ENCODE results near the gene RAB40AL. TPM values are rescaled to one million over a fixed set of nuclear protein-coding genes. Genes with fewer than 3 reads are reported as not detected.

Gene RAB40AL
- total and polyA plus RNA-seq, 3 donors from 2014 or later: 3.8 to 4.3 TPM; not detected in 1

GRCh38 chrX:102979536-102979935 is 42.5 kb downstream of the RAB40AL start:
- intact Hi-C loops (cut with DNase I; ENCODE audit: low total_unique reads): no loop called here
- 95 to 100% methylated on average over 1 to 2 of the region's 2 CpGs for WGBS, 2 donors
- Histone ChIP-seq H3K27me3 (no peaks in the 10 kb centered on the region), H3K36me3 (ENCODE audit: low read depth, missing control alignments) (no peaks in the 10 kb centered on the region), H3K4me3 (no peak overlapping the region), H3K4me1 (no peaks in the 10 kb centered on the region), H3K9me3 (no peaks in the 10 kb centered on the region), H3K27ac (no peak overlapping the region)
- TF ChIP-seq POLR2A (IDR thresholded peaks at IDR 0.05) (no peak), CTCF (IDR thresholded peaks at IDR 0.05) (no peak)
- no peak for DNase-seq

- H3K36me3 ChIP-seq (ENCODE audit: low read depth, missing control alignments): no peaks in the 10 kb centered on the region
- TF ChIP-seq POLR2A (IDR thresholded peaks at IDR 0.05) (no peak), CTCF (IDR thresholded peaks at IDR 0.05) (no peak)
- no peaks in the 10 kb centered on the region for H3K27me3 ChIP-seq
- no peak overlapping the region for H3K27ac ChIP-seq
- no peak for DNase-seq
- no peaks in the 10 kb centered on the region for H3K9me3 ChIP-seq
- WGBS, 2 donors: 79 to 88% methylated on average over 2 of the region's 2 CpGs
- no peaks in the 10 kb centered on the region for H3K4me1 ChIP-seq
- intact Hi-C loops (cut with DNase I; ENCODE audit: low total_unique reads): no loop called here
- H3K4me3 ChIP-seq: no peak overlapping the region
Measured at GRCh38 chrX:102983205-102983604, 46.1 kb downstream of the RAB40AL start.

GRCh38 chrX:102985192-102985591 is 48.1 kb downstream of the RAB40AL start:
- intact Hi-C loops (cut with DNase I; ENCODE audit: low total_unique reads): no loop called here
- TF ChIP-seq CTCF (IDR thresholded peaks at IDR 0.05) (no peak), POLR2A (IDR thresholded peaks at IDR 0.05) (no peak)
- Histone ChIP-seq H3K27me3 (no peaks in the 10 kb centered on the region), H3K4me3 (no peak overlapping the region), H3K9me3 (no peaks in the 10 kb centered on the region), H3K27ac (no peak overlapping the region), H3K36me3 (ENCODE audit: low read depth, missing control alignments) (no peaks in the 10 kb centered on the region), H3K4me1 (no peaks in the 10 kb centered on the region)
- 73 to 89% methylated on average over 3 of the region's 3 CpGs for WGBS, 2 donors
- no peak for DNase-seq

Other genes starting within 250 kb of the RAB40AL start
- gene GPRASP2, start 224.8 kb upstream of the RAB40AL start, total RNA-seq: 10 to 100 TPM in 1 of 2 donors, 1 to 10 TPM in 1; 8.4 to 12.8 TPM
- gene GPRASP2, start 224.8 kb upstream of the RAB40AL start, polyA plus RNA-seq (ENCODE audit: insufficient read depth, low read depth, low replicate concordance): 11.9 TPM
- gene GPRASP3, start 216.5 kb upstream of the RAB40AL start, total RNA-seq: 1 to 10 TPM; 7.5 to 9.2 TPM
- gene GPRASP3, start 216.5 kb upstream of the RAB40AL start, polyA plus RNA-seq (ENCODE audit: insufficient read depth, low read depth, low replicate concordance): 4.9 TPM
- 100 to 1,000 TPM; 233 to 344 TPM for gene BEX1, start 126.9 kb downstream of the RAB40AL start, total RNA-seq
- gene BEX1, start 126.9 kb downstream of the RAB40AL start, polyA plus RNA-seq (ENCODE audit: insufficient read depth, low read depth, low replicate concordance): 174 TPM
- gene NXF3, start 155.9 kb downstream of the RAB40AL start, total RNA-seq: 100 to 1,000 TPM; 656 to 668 TPM
- 119 TPM for gene NXF3, start 155.9 kb downstream of the RAB40AL start, polyA plus RNA-seq (ENCODE audit: insufficient read depth, low read depth, low replicate concordance)

Measured in testis (tissue), 3 donors.